CD4-positive, alpha-beta T cell (primary cell): ENCODE measurements around the gene ZFHX2. TPM values are rescaled to one million over a fixed set of nuclear protein-coding genes. Genes with fewer than 3 reads are reported as not detected.

Experiments
- ATAC-seq: fragments of 200-7000 bp; cut with Tn5 transposase; one replicate; pipeline ENCODE4 v1.10.0; 2022; ENCODE audit warnings: mild to moderate bottlenecking; ENCODE audit not compliant: poor library complexity
- CTCF ChIA-PET: fragments of 350-600 bp; sonication (Branson Sonifier 250); formaldehyde crosslinking; loops from one replicate; lab custom pipeline; 2021; ENCODE audit warnings: antibody characterized with exemption, inconsistent platforms; lab: Charles Lee
- POLR2A ChIA-PET: fragments of 350-600 bp; sonication (Branson Sonifier 250); formaldehyde crosslinking; loops from one replicate; lab custom pipeline; 2021; ENCODE audit warnings: antibody characterized with exemption, inconsistent platforms; lab: Charles Lee
- DNase-seq, 14 experiments: peaks; one replicate each; pipeline ENCODE4 v3.0.0-alpha.2; 2013 to 2020; ENCODE audit warnings: mixed read lengths in 2 of 14
- H3K27ac ChIP-seq, 2 donors: one replicate each; pipeline versions ENCODE4 v1.5.1 to v1.7.0; 2013; ENCODE audit warnings: low read length in 2 of 2, low read depth in 1 of 2, mild to moderate bottlenecking in 1 of 2
- H3K27me3 ChIP-seq, 2 experiments: 1 replicate in 1 of 2; 2 replicates in 1 of 2; pipeline versions ENCODE4 v1.6.1 to v1.7.0; 2013; ENCODE audit warnings: low read length in 2 of 2, control low read depth in 1 of 2, mild to moderate bottlenecking in 1 of 2, moderate library complexity in 1 of 2; ENCODE audit not compliant: insufficient read depth in 2 of 2, control insufficient read depth in 1 of 2
- H3K36me3 ChIP-seq: one replicate; pipeline ENCODE4 v1.6.1; 2013; ENCODE audit warnings: low read length, control low read depth; ENCODE audit not compliant: insufficient read depth
- H3K4me1 ChIP-seq: one replicate; pipeline ENCODE4 v1.6.1; 2013; ENCODE audit warnings: low read length, control low read depth; ENCODE audit not compliant: insufficient read depth
- H3K4me3 ChIP-seq: one replicate; pipeline ENCODE4 v1.5.1; 2013; ENCODE audit warnings: mild to moderate bottlenecking, low read length, moderate library complexity
- H3K9me3 ChIP-seq, 2 experiments: 1 replicate in 1 of 2; 2 replicates in 1 of 2; pipeline versions ENCODE4 v1.6.1 to v1.7.0; 2013; ENCODE audit warnings: low read length in 2 of 2, mild to moderate bottlenecking in 2 of 2, control low read depth in 1 of 2, moderate library complexity in 1 of 2; ENCODE audit not compliant: control insufficient read depth in 1 of 2, insufficient read depth in 1 of 2
- H3K27ac Mint-ChIP-seq: one replicate; pipeline ENCODE4 v1.8.0; 2020; ENCODE audit warnings: mixed read lengths
- H3K27me3 Mint-ChIP-seq: one replicate; pipeline ENCODE4 v1.8.0; 2021; ENCODE audit warnings: mixed read lengths
- H3K36me3 Mint-ChIP-seq: one replicate; pipeline ENCODE4 v1.8.0; 2021; ENCODE audit warnings: low read depth, mixed read lengths
- H3K4me1 Mint-ChIP-seq: one replicate; pipeline ENCODE4 v1.8.0; 2021; ENCODE audit warnings: low read depth, mixed read lengths
- H3K4me3 Mint-ChIP-seq: one replicate; pipeline ENCODE4 v1.8.0; 2020; ENCODE audit warnings: mild to moderate bottlenecking, mixed read lengths
- H3K9me3 Mint-ChIP-seq: one replicate; pipeline ENCODE4 v1.8.0; 2020; ENCODE audit warnings: mixed read lengths
- intact Hi-C, 2 experiments: fragments of 100-400 bp; cut with DNase I in 1 of 2; cut with micrococcal nuclease in 1 of 2; formaldehyde crosslinking; loops; one replicate each; pipeline versions ENCODE4 v1.15.1 to v1.9.0; 2023 to 2025; cut with DNase I, micrococcal nuclease
- total RNA-seq, 174 experiments: library from RNA in 2 of 174; stranded (reverse) in 2 of 174; gene quantifications; one replicate each; pipeline ENCODE4 v1.2.3 and lab custom pipeline; 2021 to 2026
- TF ChIP-seq, protein P1 (sequence below): fragments of 200-600 bp; IDR thresholded peaks from one replicate; pipeline ENCODE4 v1.8.0; 2022; ENCODE audit warnings: antibody characterized with exemption, mild to moderate bottlenecking

ZFHX2 gene
- total RNA-seq, 2 experiments from 2014 or later = 0.19 to 0.22 TPM

GRCh38 chr14:23492618-23493272 is 58.8 kb downstream of the ZFHX2 start:
- Histone ChIP-seq H3K27ac (no peak overlapping the region), H3K36me3 (peaks cover 10% of the 10 kb centered on the region), H3K27me3 (no peaks in the 10 kb centered on the region), H3K9me3 (no peaks in the 10 kb centered on the region), H3K4me1 (no peaks in the 10 kb centered on the region), H3K4me3 (no peak overlapping the region)
- H3K36me3 Mint-ChIP-seq = peaks cover 22% of the 10 kb centered on the region
- H3K9me3 Mint-ChIP-seq = no peaks in the 10 kb centered on the region
- TF ChIP-seq, protein P1, sequence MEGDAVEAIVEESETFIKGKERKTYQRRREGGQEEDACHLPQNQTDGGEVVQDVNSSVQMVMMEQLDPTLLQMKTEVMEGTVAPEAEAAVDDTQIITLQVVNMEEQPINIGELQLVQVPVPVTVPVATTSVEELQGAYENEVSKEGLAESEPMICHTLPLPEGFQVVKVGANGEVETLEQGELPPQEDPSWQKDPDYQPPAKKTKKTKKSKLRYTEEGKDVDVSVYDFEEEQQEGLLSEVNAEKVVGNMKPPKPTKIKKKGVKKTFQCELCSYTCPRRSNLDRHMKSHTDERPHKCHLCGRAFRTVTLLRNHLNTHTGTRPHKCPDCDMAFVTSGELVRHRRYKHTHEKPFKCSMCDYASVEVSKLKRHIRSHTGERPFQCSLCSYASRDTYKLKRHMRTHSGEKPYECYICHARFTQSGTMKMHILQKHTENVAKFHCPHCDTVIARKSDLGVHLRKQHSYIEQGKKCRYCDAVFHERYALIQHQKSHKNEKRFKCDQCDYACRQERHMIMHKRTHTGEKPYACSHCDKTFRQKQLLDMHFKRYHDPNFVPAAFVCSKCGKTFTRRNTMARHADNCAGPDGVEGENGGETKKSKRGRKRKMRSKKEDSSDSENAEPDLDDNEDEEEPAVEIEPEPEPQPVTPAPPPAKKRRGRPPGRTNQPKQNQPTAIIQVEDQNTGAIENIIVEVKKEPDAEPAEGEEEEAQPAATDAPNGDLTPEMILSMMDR = no peak
- no peak overlapping the region for H3K27ac Mint-ChIP-seq
- no peaks in the 10 kb centered on the region for H3K4me1 Mint-ChIP-seq
- intact Hi-C loops = no loop called here
- ATAC-seq = no peak
- no peaks in the 10 kb centered on the region for H3K27me3 Mint-ChIP-seq
- H3K4me3 Mint-ChIP-seq = no peak overlapping the region
- ChIA-PET POLR2A (no interaction called here), CTCF (no interaction called here)
- no peak for DNase-seq

- Histone ChIP-seq H3K9me3 (no peaks in the 10 kb centered on the region), H3K4me1 (no peaks in the 10 kb centered on the region), H3K27ac (no peak overlapping the region), H3K36me3 (peaks cover 43% of the 10 kb centered on the region), H3K27me3 (no peaks in the 10 kb centered on the region), H3K4me3 (no peak overlapping the region)
- Mint-ChIP-seq H3K4me3 (no peak overlapping the region), H3K4me1 (no peaks in the 10 kb centered on the region), H3K27ac (no peak overlapping the region), H3K9me3 (no peaks in the 10 kb centered on the region), H3K36me3 (peaks cover 47% of the 10 kb centered on the region), H3K27me3 (no peaks in the 10 kb centered on the region)
- intact Hi-C loops = no loop called here
- ChIA-PET POLR2A (no interaction called here), CTCF (no interaction called here)
- TF ChIP-seq, protein P1 = no peak
- no peak for ATAC-seq
- no peak for DNase-seq
Observed at GRCh38 chr14:23487216-23487615, 64.3 kb downstream of the ZFHX2 start.

DNA sequence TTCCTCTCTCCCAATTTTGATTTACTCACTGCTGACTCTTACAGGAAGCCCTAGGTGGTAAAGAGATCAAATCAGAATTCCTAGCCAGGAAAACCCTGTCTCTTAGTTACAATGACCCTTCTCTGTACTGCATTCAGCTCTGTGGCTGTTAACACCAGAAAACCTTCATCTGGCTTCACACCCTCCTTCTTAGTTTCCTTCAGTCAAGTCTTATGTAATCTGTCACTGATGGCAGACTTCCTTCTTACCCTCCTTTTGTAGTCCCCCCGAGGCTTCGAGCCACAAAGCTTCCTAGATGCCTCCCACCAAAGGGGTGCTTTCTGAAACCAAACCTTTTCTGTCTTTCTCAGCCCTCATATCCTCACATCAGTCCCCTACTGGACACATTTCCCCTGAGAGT is 65.5 kb downstream of the ZFHX2 start:
- no peak overlapping the region for H3K4me3 ChIP-seq
- peaks cover 55% of the 10 kb centered on the region for H3K36me3 Mint-ChIP-seq
- DNase-seq (no peak), ATAC-seq (no peak)
- no peaks in the 10 kb centered on the region for H3K9me3 ChIP-seq
- ChIA-PET POLR2A (no interaction called here), CTCF (interaction anchor here (3.9 kb wide), 1 partner anchor 73 kb away, joined by 13 read pairs; no protein-coding TSS in a partner anchor)
- H3K4me1 ChIP-seq = no peaks in the 10 kb centered on the region
- H3K27ac ChIP-seq = no peak overlapping the region
- H3K4me1 Mint-ChIP-seq = no peaks in the 10 kb centered on the region
- no peaks in the 10 kb centered on the region for H3K9me3 Mint-ChIP-seq
- H3K4me3 Mint-ChIP-seq = no peak overlapping the region
- H3K27ac Mint-ChIP-seq = no peak overlapping the region
- H3K27me3 ChIP-seq = no peaks in the 10 kb centered on the region
- H3K27me3 Mint-ChIP-seq = no peaks in the 10 kb centered on the region
- peaks cover 48% of the 10 kb centered on the region for H3K36me3 ChIP-seq
- TF ChIP-seq, protein P1 = no peak
- intact Hi-C loops = no loop called here
